Measurements from ENCODE around the gene CES2.
"Not testable (repeated sequence)": the region's sequence is repeated elsewhere in the genome, so short reads cannot be mapped to it uniquely, and the experiment has no call there.

CES2 gene, protein sequence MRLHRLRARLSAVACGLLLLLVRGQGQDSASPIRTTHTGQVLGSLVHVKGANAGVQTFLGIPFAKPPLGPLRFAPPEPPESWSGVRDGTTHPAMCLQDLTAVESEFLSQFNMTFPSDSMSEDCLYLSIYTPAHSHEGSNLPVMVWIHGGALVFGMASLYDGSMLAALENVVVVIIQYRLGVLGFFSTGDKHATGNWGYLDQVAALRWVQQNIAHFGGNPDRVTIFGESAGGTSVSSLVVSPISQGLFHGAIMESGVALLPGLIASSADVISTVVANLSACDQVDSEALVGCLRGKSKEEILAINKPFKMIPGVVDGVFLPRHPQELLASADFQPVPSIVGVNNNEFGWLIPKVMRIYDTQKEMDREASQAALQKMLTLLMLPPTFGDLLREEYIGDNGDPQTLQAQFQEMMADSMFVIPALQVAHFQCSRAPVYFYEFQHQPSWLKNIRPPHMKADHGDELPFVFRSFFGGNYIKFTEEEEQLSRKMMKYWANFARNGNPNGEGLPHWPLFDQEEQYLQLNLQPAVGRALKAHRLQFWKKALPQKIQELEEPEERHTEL

GRCh38 chr16:66935314-66936011 is at the start of gene CES2:
CES2 (plus strand) TSS chr16:66935516; CDS start chr16:66935636, 120 bp downstream.
- DNase-seq (ENCODE audit: low read depth), result no peak

DNA sequence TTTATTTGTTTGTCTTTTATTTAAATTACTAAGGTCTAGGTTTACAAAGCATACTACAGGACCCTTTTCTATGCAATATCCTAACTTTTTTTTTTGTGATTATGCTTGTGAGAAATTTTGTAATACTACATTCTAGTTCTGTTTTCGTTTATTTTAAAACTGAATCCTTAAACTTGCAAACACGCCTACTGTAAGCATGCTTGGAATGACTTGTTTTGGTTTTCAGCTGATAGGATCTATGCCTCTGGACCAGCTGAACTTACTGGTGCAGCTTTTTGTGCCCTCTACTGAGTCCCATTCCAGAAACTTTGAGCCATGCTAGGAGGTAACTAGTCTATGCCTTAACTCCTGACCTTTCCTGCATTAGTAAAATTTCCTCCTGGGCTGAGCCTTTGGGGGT is 49.0 kb upstream of the CES2 start:
- DNase-seq (ENCODE audit: low read depth), result no peak

DNA sequence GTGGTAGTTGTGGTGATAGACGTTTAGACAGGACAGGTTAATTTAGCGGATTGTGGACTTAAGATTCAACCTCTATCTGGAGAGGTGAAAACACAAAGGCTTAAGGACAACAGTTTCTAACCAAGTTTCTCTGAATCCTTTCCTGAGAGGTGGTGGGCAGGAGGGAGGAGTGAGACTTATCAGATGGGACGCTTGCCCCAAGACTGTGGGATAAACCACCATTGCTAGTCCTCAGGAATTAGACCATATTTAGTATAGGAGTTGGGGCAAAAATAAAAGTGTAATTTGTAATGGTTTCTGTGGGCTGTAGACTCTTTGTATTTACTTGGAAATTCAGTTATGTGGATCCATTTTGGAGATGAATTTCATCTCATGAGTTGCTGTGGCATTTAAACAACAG is 48.4 kb upstream of the CES2 start:
- DNase-seq (ENCODE audit: low read depth), result no peak

GRCh38 chr16:66888647-66889615 is 46.4 kb upstream of the CES2 start:
- DNase-seq (ENCODE audit: low read depth), result no peak

GRCh38 chr16:66889622-66890021 is 45.7 kb upstream of the CES2 start:
- no peak for DNase-seq (ENCODE audit: low read depth)

DNA sequence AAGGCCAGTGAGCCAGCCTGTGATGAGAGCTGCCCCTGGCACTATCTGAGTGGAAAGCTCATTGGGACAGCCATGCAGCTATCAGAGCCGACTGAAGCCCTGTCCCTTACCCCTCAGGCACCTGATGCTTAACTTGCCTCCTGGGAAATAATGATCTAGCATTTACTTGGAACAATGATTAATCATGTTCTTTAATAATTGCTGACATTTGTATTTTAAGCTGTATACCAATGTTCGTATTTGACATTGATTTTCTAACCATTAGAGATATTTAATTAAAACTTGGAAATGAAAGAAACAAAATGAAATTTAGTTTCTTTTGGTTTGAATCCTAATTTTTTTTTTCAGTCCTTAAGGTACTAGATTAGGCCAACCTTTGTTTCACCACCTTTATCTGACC is 44.5 kb upstream of the CES2 start:
- no peak for DNase-seq (ENCODE audit: low read depth)

GRCh38 chr16:66891360-66891759 is 44.0 kb upstream of the CES2 start:
- no peak for DNase-seq (ENCODE audit: low read depth)

- DNase-seq (ENCODE audit: low read depth), result no peak
Measured at GRCh38 chr16:66891797-66892196, 43.5 kb upstream of the CES2 start.

GRCh38 chr16:66894055-66894454 is 41.3 kb upstream of the CES2 start:
- no peak for DNase-seq (ENCODE audit: low read depth)

GRCh38 chr16:66894948-66895688 is 40.2 kb upstream of the CES2 start:
- no peak for DNase-seq (ENCODE audit: low read depth)

- no peak for DNase-seq (ENCODE audit: low read depth)
Measured at GRCh38 chr16:66895689-66895979, 39.7 kb upstream of the CES2 start.

GRCh38 chr16:66895999-66896398 is 39.3 kb upstream of the CES2 start:
- DNase-seq (ENCODE audit: low read depth), result no peak

GRCh38 chr16:66896682-66897081 is 38.6 kb upstream of the CES2 start:
- not testable (repeated sequence) for DNase-seq (ENCODE audit: low read depth)

- no peak for DNase-seq (ENCODE audit: low read depth)
Measured at GRCh38 chr16:66898207-66898606, 37.1 kb upstream of the CES2 start.

DNA sequence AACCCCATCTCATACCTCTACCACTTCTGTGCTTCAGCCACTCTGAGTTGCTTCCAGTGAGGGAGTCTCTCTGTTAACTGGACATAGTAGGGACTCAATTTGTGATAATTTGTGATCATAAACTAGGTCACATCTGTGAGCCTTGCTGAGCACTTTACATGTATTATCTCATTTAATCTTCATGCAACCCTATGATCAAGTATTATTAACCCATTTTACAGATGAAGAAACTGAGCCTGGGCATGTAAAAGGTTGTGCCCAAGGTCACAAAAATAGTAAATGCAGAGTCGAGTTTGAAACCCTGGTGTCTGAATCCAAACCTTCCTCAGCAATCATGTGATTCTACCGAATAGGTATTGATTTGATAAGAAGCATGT is 36.4 kb upstream of the CES2 start:
- DNase-seq (ENCODE audit: low read depth), result no peak

DNA sequence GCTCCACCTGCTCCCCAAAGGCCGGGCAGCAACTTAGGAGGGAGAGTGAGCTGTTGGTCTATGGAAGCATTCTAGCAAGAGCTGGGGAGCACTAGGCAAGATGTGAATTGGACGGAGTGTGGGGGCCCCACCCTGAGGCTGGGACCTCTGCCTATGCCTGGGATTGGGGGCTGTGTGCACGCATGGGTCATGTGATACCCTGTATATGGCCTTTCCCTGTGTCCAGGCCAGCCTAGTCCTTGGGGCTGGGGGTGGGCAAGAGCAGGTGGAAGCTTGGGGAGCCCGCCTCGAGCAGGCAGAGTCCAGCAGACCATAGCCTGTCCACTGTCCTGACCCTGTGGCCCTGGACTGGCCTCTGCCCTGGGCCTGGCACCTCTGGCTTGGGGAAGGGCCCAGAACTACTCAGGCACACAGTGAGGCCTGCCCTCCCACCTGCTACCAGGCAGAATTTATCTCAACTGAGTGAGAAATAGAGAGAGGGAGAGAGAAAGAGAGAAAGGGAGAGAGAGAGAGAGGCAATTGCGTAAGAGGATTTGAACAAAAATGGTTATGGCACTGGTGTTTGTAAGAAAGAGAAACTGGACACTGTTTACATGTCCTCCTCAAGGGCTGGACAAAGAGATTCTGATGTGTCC is 35.9 kb upstream of the CES2 start:
- DNase-seq (ENCODE audit: low read depth), result no peak

- DNase-seq (ENCODE audit: low read depth), result no peak
Measured at GRCh38 chr16:66899945-66900710, 35.2 kb upstream of the CES2 start.

- no peak for DNase-seq (ENCODE audit: low read depth)
Measured at GRCh38 chr16:66900721-66901441, 34.4 kb upstream of the CES2 start.

DNA sequence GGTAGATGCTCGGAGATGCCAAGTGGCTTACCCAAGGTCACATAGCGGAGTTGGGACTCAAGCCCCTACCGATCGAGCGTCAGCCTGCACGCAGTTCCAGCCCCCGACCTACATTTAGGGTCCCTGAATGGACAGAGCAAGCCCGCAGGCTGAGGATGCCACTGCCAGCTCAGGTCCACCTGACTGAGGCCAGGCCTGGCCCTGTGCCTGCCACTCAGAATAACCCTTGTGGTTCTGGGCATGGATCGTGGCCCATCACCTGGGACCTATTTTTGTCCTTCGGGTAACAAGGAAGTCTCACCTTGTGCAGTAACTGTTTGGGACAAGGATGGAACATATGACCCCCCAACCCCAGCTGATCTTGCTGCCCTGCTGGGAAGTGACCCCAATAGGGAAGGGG is 33.7 kb upstream of the CES2 start:
- DNase-seq (ENCODE audit: low read depth), result no peak

Data from stimulated activated CD8-positive, alpha-beta memory T cell treated with anti-CD3 and anti-CD28 coated beads, Interleukin-7, amount 100 ng/mL, for 24 hours (primary cell).